Lower leg skin (tissue), 4 donors: ENCODE data around the gene PLEKHM3. TPM values are rescaled to one million over a fixed set of nuclear protein-coding genes. Genes with fewer than 3 reads are reported as not detected.

Experiments used
- DNase-seq, 2 donors: peaks; one replicate each; pipeline ENCODE4 v3.0.0-alpha.2; 2019; ENCODE audit warnings: low spot score in 2 of 2
- H3K4me3 ChIP-seq: fragments of 200-600 bp; sonication (generic); 2 replicates; pipeline ENCODE4 v1.5.1; 2017; ENCODE audit warnings: mild to moderate bottlenecking, low read depth; ENCODE audit not compliant: poor library complexity, severe bottlenecking
- POLR2A ChIP-seq, 2 donors: fragments of 450-650 bp; IDR thresholded peaks; one replicate each; pipeline ENCODE4 v1.6.1; 2016 to 2017; ENCODE audit warnings: antibody characterized with exemption in 2 of 2, mild to moderate bottlenecking in 1 of 2, moderate library complexity in 1 of 2
- WGBS, 2 donors: methylation state at CpG; one replicate each; pipeline ENCODE4 v1.1.5; 2018; 5-methylcytosine and 5-hydroxymethylcytosine counted together
- intact Hi-C: fragments of 100-400 bp; cut with DNase I; formaldehyde crosslinking; loops from one replicate; pipeline ENCODE4 v1.15.0; 2023; ENCODE audit warnings: low total_unique reads
- total RNA-seq, 4 donors: library from RNA; depleted of rRNA; stranded (reverse); fragments of >200 nt; gene quantifications; one replicate each; pipeline ENCODE4 v1.1.0, GENCODE V29; 2016
- TF ChIP-seq, protein P1 (sequence below), 3 donors: fragments of 450-650 bp; IDR thresholded peaks; one replicate each; pipeline ENCODE4 v1.5.1; 2016; ENCODE audit warnings: antibody characterized with exemption in 3 of 3, mild to moderate bottlenecking in 3 of 3, moderate library complexity in 2 of 3

Gene PLEKHM3
- total RNA-seq, 4 donors from 2014 or later, result 18.3 to 22.2 (median 19.4) TPM

DNA sequence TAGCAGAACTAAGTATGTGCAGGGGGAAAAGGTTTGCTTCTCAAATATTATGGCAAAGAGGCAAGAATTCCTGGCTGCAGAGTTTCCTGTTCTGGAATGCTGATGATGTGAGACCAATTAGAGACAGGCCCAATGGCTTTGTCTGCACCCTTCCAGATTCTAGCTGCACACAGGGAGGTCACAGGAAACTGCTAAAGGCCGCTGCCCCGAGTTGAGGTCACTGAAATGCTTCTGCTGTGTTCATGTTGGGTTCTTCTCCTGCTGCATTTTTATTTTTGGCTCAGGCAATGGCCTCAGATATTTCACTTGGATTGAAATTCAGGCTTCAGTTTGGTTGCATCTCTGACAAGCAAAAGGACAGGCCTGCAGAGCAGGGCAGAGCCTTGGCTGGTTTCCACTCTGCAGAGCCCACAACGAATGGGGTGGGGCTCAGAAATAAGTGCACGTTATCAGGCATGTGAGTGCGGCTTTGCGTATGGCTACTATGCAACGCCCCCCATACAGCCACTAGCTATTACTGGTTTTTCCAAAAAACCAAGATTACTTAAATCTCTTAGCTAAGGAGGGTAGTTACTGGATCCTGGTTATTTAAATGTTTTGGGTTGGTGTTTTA lies 188.7 kb downstream of the PLEKHM3 start:
- H3K4me3 ChIP-seq, result no peak overlapping the region
- TF ChIP-seq, protein P1, sequence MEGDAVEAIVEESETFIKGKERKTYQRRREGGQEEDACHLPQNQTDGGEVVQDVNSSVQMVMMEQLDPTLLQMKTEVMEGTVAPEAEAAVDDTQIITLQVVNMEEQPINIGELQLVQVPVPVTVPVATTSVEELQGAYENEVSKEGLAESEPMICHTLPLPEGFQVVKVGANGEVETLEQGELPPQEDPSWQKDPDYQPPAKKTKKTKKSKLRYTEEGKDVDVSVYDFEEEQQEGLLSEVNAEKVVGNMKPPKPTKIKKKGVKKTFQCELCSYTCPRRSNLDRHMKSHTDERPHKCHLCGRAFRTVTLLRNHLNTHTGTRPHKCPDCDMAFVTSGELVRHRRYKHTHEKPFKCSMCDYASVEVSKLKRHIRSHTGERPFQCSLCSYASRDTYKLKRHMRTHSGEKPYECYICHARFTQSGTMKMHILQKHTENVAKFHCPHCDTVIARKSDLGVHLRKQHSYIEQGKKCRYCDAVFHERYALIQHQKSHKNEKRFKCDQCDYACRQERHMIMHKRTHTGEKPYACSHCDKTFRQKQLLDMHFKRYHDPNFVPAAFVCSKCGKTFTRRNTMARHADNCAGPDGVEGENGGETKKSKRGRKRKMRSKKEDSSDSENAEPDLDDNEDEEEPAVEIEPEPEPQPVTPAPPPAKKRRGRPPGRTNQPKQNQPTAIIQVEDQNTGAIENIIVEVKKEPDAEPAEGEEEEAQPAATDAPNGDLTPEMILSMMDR (IDR thresholded peaks at IDR 0.05), result no peak
- TF ChIP-seq POLR2A (IDR thresholded peaks at IDR 0.05), result no peak
- 41 to 54% methylated on average over 7 of the region's 7 CpGs for WGBS, 2 donors
- DNase-seq, result peak in 1 of 2 donors; percentile 50
- intact Hi-C loops, result no loop called here

DNA sequence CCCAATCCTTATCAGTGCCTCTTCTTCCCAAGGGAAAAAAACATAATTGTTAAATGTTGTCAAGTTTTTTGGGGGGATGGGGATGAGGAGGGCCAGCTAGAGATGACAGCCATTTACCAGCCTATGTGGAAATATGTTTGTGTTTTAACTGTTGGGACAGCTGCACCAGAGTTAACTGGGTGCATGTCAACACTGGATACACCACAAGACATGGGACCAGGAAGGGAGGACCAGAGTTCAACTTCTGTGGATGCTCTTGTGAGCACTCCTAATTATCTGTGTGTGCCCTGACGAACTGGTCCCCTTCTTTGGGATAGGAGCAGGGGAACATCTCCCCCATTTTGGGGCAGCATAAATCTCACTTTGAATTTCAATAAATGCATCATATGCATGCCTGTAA lies 189.5 kb downstream of the PLEKHM3 start:
- intact Hi-C loops, result no loop called here
- WGBS, 2 donors, result 100% methylated on average over 1 of the region's 1 CpG
- H3K4me3 ChIP-seq, result no peak overlapping the region

DNA sequence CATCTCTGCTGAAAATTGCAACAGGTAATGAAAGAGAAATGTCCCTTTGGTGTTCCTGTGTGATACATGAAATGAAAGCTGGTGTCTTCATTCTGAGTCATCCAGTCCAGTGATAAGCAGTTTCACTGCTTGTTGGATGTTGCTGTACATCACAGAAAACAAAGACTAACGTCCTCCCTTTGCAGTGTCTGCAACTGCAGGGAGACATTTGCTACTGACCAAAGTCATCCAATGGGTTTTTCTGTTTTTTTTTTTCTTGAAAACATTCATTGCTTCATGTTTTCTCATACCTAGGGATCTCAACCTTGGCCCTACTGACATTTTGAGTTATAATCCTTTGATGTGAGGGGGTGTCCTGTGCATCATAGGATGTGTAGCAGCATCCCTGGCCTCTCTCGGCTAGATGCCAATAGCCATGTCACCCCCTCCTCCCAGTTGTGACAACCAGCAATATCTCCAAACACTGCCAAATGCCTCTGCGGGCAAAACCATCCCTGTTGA lies 192.0 kb downstream of the PLEKHM3 start:
- DNase-seq, result peak in 1 of 2 donors; percentile 12
- 84 to 85% methylated on average over 3 of the region's 3 CpGs for WGBS, 2 donors
- H3K4me3 ChIP-seq, result no peak overlapping the region
- intact Hi-C loops, result no loop called here
- TF ChIP-seq, protein P1 (IDR thresholded peaks at IDR 0.05), result no peak
- no peak for TF ChIP-seq POLR2A (IDR thresholded peaks at IDR 0.05)

More for the DNA sequence above, 189.5 kb downstream of the PLEKHM3 start:
- TF ChIP-seq, protein P1 (IDR thresholded peaks at IDR 0.05), result no peak
- TF ChIP-seq POLR2A (IDR thresholded peaks at IDR 0.05), result no peak
- peak in 1 of 2 donors; percentile 17 for DNase-seq

DNA sequence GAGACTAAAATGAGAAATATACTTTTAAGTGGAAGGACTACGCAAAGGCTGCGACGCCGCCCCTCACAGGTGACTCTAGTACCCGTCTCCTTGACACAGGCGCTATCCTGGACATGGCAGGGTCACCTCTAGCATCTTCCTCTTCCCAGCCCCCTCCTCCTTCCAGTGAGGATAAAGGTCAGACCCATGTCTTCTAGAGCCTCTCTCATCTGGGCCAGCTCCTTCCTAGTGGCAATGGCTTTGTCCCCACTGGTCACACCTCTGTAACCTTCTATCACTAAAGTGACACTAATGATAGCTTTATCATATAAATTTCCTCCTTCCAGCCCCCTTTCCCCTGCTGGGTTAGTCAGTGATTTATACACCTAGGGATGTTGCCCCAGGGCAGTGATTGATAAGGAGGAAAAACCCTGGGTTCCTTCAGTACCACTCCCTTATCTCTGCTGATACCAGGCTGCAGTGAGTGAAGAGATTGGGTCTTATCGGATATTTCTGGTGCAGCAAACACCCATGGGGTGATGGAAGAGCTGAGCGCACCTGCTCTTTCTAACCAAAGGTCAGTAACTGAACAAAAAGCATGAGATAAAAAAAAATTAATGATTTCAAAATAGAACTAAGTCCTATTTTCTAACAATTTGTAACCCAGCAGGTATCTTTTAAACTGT lies 193.6 kb downstream of the PLEKHM3 start:
- no peak overlapping the region for H3K4me3 ChIP-seq
- peak in 1 of 2 donors; percentile 45 for DNase-seq
- 98 to 99% methylated on average over 8 of the region's 8 CpGs for WGBS, 2 donors
- intact Hi-C loops, result no loop called here
- TF ChIP-seq, protein P1 (IDR thresholded peaks at IDR 0.05), result no peak
- no peak for TF ChIP-seq POLR2A (IDR thresholded peaks at IDR 0.05)

DNA sequence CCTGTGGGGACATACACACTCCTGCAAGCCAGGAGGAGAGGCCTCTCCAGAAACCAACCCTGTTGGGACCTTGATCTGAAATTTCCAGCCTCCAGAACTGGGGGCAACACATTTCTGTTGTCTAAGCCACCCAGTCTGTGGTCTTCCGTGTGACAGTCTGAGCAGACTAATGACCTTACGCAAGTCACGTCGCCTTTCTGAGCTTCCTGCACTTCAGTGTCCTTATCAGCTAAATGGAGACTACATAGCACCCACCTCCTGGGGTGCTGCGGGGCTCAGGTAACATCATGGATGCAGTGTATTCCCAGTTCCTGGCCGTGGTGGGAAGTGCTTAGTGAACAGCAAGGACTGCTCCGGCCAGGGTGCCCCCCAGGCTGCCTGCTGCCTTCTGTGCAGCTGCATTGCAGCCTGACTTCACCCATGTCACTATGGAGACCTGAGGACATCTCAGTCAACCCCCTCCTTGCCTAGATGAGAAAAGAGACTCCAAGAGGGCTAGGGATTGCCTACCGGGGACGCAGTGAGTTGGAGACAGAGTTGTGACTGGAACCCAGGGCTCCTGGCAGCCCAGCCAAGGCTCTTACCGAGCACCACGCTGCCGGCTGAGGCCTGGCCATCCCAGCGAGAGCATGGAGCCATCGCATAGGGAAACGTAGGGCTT lies 194.4 kb downstream of the PLEKHM3 start:
- TF ChIP-seq, protein P1 (IDR thresholded peaks at IDR 0.05), result no peak
- no peak for TF ChIP-seq POLR2A (IDR thresholded peaks at IDR 0.05)
- intact Hi-C loops, result no loop called here
- H3K4me3 ChIP-seq, result no peak overlapping the region
- DNase-seq, result peak in 1 of 2 donors; percentile 60
- WGBS, 2 donors, result 96% methylated on average over 13 to 15 of the region's 15 CpGs
